H1 (cell line): ENCODE data around the gene SAE1. TPM values are rescaled to one million over a fixed set of nuclear protein-coding genes. Genes with fewer than 3 reads are reported as not detected.

Source experiments
- CTCF ChIA-PET: fragments of 300-600 bp; sonication (Branson Sonifier 250); formaldehyde crosslinking; loops from one replicate; lab custom pipeline; 2021; ENCODE audit not compliant: partially characterized antibody; lab: Charles Lee
- POLR2A ChIA-PET: fragments of 300-600 bp; sonication (Branson Sonifier 250); formaldehyde crosslinking; loops from one replicate; lab custom pipeline; 2021; ENCODE audit warnings: inconsistent platforms; ENCODE audit not compliant: partially characterized antibody; lab: Charles Lee
- DNase-seq, 2 experiments: peaks; one replicate each; pipeline versions ENCODE4 v3.0.0 to v3.0.0-alpha.2; 2010 to 2022; ENCODE audit warnings: low spot score in 2 of 2, low read depth in 1 of 2, mixed read lengths in 1 of 2
- FAIRE-seq: peaks from 2 replicates; lab custom pipeline; 2011; peaks lifted over from hg19 to GRCh38; lab: Jason Lieb, UNC
- H2AFZ ChIP-seq: 2 replicates; pipeline ENCODE4 v1.8.1; 2012; ENCODE audit warnings: low read length, inconsistent platforms
- H2AK5ac ChIP-seq: 2 replicates; pipeline ENCODE4 v1.6.1; 2013; ENCODE audit warnings: low read depth, low read length
- H2BK120ac ChIP-seq: replicated peaks from 2 replicates; pipeline ENCODE3; 2013; ENCODE audit warnings: low read depth, low read length, inconsistent platforms
- H2BK12ac ChIP-seq: 2 replicates; pipeline ENCODE4 v1.6.1; 2013; ENCODE audit warnings: low read depth, low read length
- H2BK15ac ChIP-seq: 2 replicates; pipeline ENCODE4 v1.6.1; 2013; ENCODE audit warnings: low read length
- H2BK20ac ChIP-seq: 2 replicates; pipeline ENCODE4 v1.6.1; 2013; ENCODE audit warnings: low read length
- H2BK5ac ChIP-seq: 2 replicates; pipeline ENCODE4 v1.6.1; 2013; ENCODE audit warnings: low read depth, low read length
- H3K14ac ChIP-seq: 2 replicates; pipeline ENCODE4 v1.6.1; 2013; ENCODE audit warnings: inconsistent platforms; ENCODE audit not compliant: insufficient read length
- H3K18ac ChIP-seq: 2 replicates; pipeline ENCODE4 v1.6.1; 2013; ENCODE audit warnings: low read length; ENCODE audit errors: extremely low read depth
- H3K23ac ChIP-seq: 2 replicates; pipeline ENCODE4 v1.6.1; 2013; ENCODE audit warnings: inconsistent platforms; ENCODE audit not compliant: insufficient read length
- H3K23me2 ChIP-seq: 2 replicates; pipeline ENCODE4 v1.6.1; 2013; ENCODE audit warnings: low read depth, low read length
- H3K27ac ChIP-seq: 2 replicates; pipeline ENCODE4 v1.6.1; 2011; ENCODE audit warnings: low read depth, low read length, inconsistent platforms
- H3K27me3 ChIP-seq, 4 experiments: replicated peaks in 1 of 4; 1 replicate in 1 of 4; 2 replicates in 3 of 4; pipeline versions ENCODE4 v1.6.1 to v1.8.1; 2011 to 2013; ENCODE audit warnings: low read length in 3 of 4, mild to moderate bottlenecking in 3 of 4, inconsistent platforms in 2 of 4, mixed read lengths in 2 of 4, moderate library complexity in 1 of 4; ENCODE audit not compliant: control insufficient read depth in 3 of 4, insufficient read depth in 3 of 4; ENCODE audit errors: extremely low read depth in 1 of 4
- H3K36me3 ChIP-seq, 4 experiments: 2 replicates each; pipeline versions ENCODE4 v1.6.1 to v1.8.1; 2011 to 2013; ENCODE audit warnings: mild to moderate bottlenecking in 4 of 4, low read length in 3 of 4, moderate library complexity in 2 of 4, control low read depth in 1 of 4, inconsistent platforms in 1 of 4; ENCODE audit not compliant: insufficient read depth in 4 of 4, control insufficient read depth in 2 of 4
- H3K4ac ChIP-seq: replicated peaks from 2 replicates; pipeline ENCODE3; 2013; ENCODE audit warnings: low read length, low read depth, mixed read lengths, inconsistent platforms; ENCODE audit not compliant: insufficient read length
- H3K4me1 ChIP-seq, 4 experiments: replicated peaks in 1 of 4; 1 replicate in 1 of 4; 2 replicates in 3 of 4; pipeline versions ENCODE4 v1.6.1 to v1.8.1; 2011 to 2013; ENCODE audit warnings: low read length in 3 of 4, inconsistent platforms in 2 of 4, mixed read lengths in 1 of 4; ENCODE audit not compliant: insufficient read depth in 4 of 4, control insufficient read depth in 3 of 4
- H3K4me2 ChIP-seq, 2 experiments: 2 replicates each; pipeline versions ENCODE4 v1.6.1 to v1.8.1; 2011 to 2013; ENCODE audit warnings: low read depth in 2 of 2, low read length in 2 of 2, control low read depth in 1 of 2, inconsistent platforms in 1 of 2, mild to moderate bottlenecking in 1 of 2; ENCODE audit not compliant: insufficient read depth in 1 of 2
- H3K4me3 ChIP-seq, 4 experiments: fragments of 200-600, 300-600 bp in 1 of 4; sonication (generic), shearing (Covaris generic), sonication (Bioruptor Twin) in 1 of 4; 2 replicates each; pipeline versions ENCODE4 v1.5.1 to v1.8.1; 2011 to 2016; ENCODE audit warnings: low read length in 4 of 4, low read depth in 3 of 4, control low read depth in 2 of 4, inconsistent platforms in 2 of 4, mild to moderate bottlenecking in 2 of 4, mixed read lengths in 1 of 4, moderate library complexity in 1 of 4; ENCODE audit not compliant: insufficient read depth in 2 of 4; ENCODE audit errors: extremely low read depth in 1 of 4
- H3K56ac ChIP-seq: replicated peaks from 2 replicates; pipeline ENCODE3; 2013; ENCODE audit warnings: low read depth, mild to moderate bottlenecking, mixed read lengths, low read length, inconsistent platforms; ENCODE audit not compliant: insufficient read length
- H3K79me1 ChIP-seq: 2 replicates; pipeline ENCODE4 v1.6.1; 2013; ENCODE audit warnings: low read depth, low read length, control low read depth
- H3K79me2 ChIP-seq, 2 experiments: 2 replicates each; pipeline versions ENCODE4 v1.6.1 to v1.8.1; 2012 to 2013; ENCODE audit warnings: low read length in 2 of 2, mild to moderate bottlenecking in 2 of 2, inconsistent platforms in 1 of 2; ENCODE audit not compliant: insufficient read depth in 2 of 2, control insufficient read depth in 1 of 2
- H3K9ac ChIP-seq, 4 experiments: replicated peaks in 1 of 4; 1 replicate in 1 of 4; 2 replicates in 3 of 4; pipeline versions ENCODE4 v1.6.1 to v1.8.1; 2011 to 2013; ENCODE audit warnings: low read depth in 3 of 4, low read length in 3 of 4, control low read depth in 2 of 4, mild to moderate bottlenecking in 2 of 4, moderate library complexity in 2 of 4, inconsistent platforms in 1 of 4; ENCODE audit errors: extremely low read depth in 1 of 4
- H3K9me3 ChIP-seq, 2 experiments: 2 replicates each; pipeline versions ENCODE4 v1.6.1 to v1.8.1; 2012 to 2013; ENCODE audit warnings: mild to moderate bottlenecking in 2 of 2, moderate library complexity in 2 of 2, control low read depth in 1 of 2, inconsistent platforms in 1 of 2, low read depth in 1 of 2, low read length in 1 of 2, mixed read lengths in 1 of 2; ENCODE audit not compliant: insufficient read depth in 2 of 2
- H4K20me1 ChIP-seq, 2 experiments: replicated peaks in 1 of 2; 2 replicates each; pipeline versions ENCODE3 to v1.8.1; 2011 to 2013; ENCODE audit warnings: inconsistent platforms in 2 of 2, low read length in 2 of 2, mild to moderate bottlenecking in 1 of 2; ENCODE audit not compliant: insufficient read depth in 2 of 2, control insufficient read depth in 1 of 2
- H4K5ac ChIP-seq: 2 replicates; pipeline ENCODE4 v1.6.1; 2013; ENCODE audit warnings: low read length, low read depth, mixed read lengths, inconsistent platforms; ENCODE audit not compliant: insufficient read length
- H4K8ac ChIP-seq: 2 replicates; pipeline ENCODE4 v1.8.0; 2013; ENCODE audit warnings: mild to moderate bottlenecking, moderate library complexity, low read length, inconsistent platforms; ENCODE audit not compliant: insufficient read depth; ENCODE audit errors: extremely low read depth
- H4K91ac ChIP-seq: replicated peaks from 2 replicates; pipeline ENCODE3; 2013; ENCODE audit warnings: low read length, mixed read lengths, inconsistent platforms; ENCODE audit not compliant: insufficient read length
- ASH2L ChIP-seq: fragments of 200-600, 300-600 bp; sonication (generic); IDR thresholded peaks from one replicate; pipeline ENCODE4 v1.7.1; 2017; ENCODE audit warnings: low read length
- EGR1 ChIP-seq: IDR thresholded peaks from 2 replicates; pipeline ENCODE4 v1.6.1; 2011; ENCODE audit warnings: low read depth, low read length, borderline replicate concordance
- EP300 ChIP-seq, 2 experiments: IDR thresholded peaks; 1 replicate in 1 of 2; 2 replicates in 1 of 2; pipeline ENCODE4 v1.6.1; 2011 to 2012; ENCODE audit warnings: low read depth in 2 of 2, low read length in 2 of 2, mild to moderate bottlenecking in 2 of 2, borderline replicate concordance in 1 of 2, inconsistent platforms in 1 of 2, moderate library complexity in 1 of 2
- GABPA ChIP-seq: IDR thresholded peaks from 2 replicates; pipeline ENCODE4 v1.6.1; 2011; ENCODE audit warnings: mild to moderate bottlenecking, low read length, moderate library complexity, borderline replicate concordance; ENCODE audit not compliant: insufficient read depth
- POLR2AphosphoS5 ChIP-seq: IDR thresholded peaks from 2 replicates; pipeline ENCODE4 v1.6.1; 2011; ENCODE audit warnings: low read depth, low read length
- RFX5 ChIP-seq: IDR thresholded peaks from 2 replicates; pipeline ENCODE4 v1.6.1; 2011; ENCODE audit warnings: low read depth, low read length, improper control_type of control experiment, borderline replicate concordance
- SIN3A ChIP-seq, 2 experiments: IDR thresholded peaks in 1 of 2; conservative IDR thresholded peaks in 1 of 2; 2 replicates each; pipeline ENCODE4 v1.6.1; 2011 to 2012; ENCODE audit warnings: low read length in 2 of 2, improper control_type of control experiment in 1 of 2, low read depth in 1 of 2, mild to moderate bottlenecking in 1 of 2
- TAF1 ChIP-seq: IDR thresholded peaks from 2 replicates; pipeline ENCODE4 v1.6.1; 2011; ENCODE audit warnings: mild to moderate bottlenecking, low read depth, low read length
- TCF12 ChIP-seq: IDR thresholded peaks from 2 replicates; pipeline ENCODE4 v1.6.1; 2011; ENCODE audit warnings: low read depth, mild to moderate bottlenecking, low read length
- YY1 ChIP-seq: IDR thresholded peaks from 2 replicates; pipeline ENCODE4 v1.6.1; 2011; ENCODE audit warnings: low read depth, mild to moderate bottlenecking, low read length
- WGBS, 2 experiments: shearing (Covaris generic) in 1 of 2; methylation state at CpG; one replicate each; pipeline versions ENCODE4 v1.1.6 to v1.1.7; 2013 to 2015; ENCODE audit warnings: low lambda C conversion rate in 2 of 2, mixed read lengths in 2 of 2, inconsistent platforms in 1 of 2, low coverage in 1 of 2, missing lambda C conversion rate in 1 of 2; ENCODE audit not compliant: insufficient replicate concordance in 2 of 2, insufficient coverage in 1 of 2, insufficient read length in 1 of 2; ENCODE audit errors: extremely low coverage in 1 of 2, missing lambda C conversion rate in 1 of 2; 5-methylcytosine and 5-hydroxymethylcytosine counted together
- polyA plus RNA-seq, 7 experiments: library from polyadenylated mRNA; depleted of rRNA in 3 of 7; stranded (reverse) in 5 of 7; unstranded in 2 of 7; fragments of >200 nt in 5 of 7; fragments of 200-250 nt in 2 of 7; gene quantifications; 1 replicate in 5 of 7; 2 replicates in 1 of 7; 4 replicates in 1 of 7; pipeline versions ENCODE4 v1.2.1 to v1.2.3, GENCODE V29; 2011 to 2013; ENCODE audit warnings: missing spikeins in 2 of 7, mixed read lengths in 2 of 7
- total RNA-seq: library from RNA; stranded (reverse); fragmentation: NEBNext Ultra II Directional; extraction: Animal tissue kit (Norgen Biotek cat#: 25700); gene quantifications from 2 replicates; pipeline ENCODE4 v1.2.1, GENCODE V29; 2021

The SAE1 gene
- total and polyA plus RNA-seq, 2 of the 8 experiments (the other 6 are each of a cell fraction or from before 2014, with no cell fraction given), result 213 to 268 TPM

- FAIRE-seq, result no peak
- Histone ChIP-seq H3K4ac (peak overlapping the region; percentile 76), H3K56ac (peak overlapping the region; percentile 40), H3K23ac (peak overlapping the region; percentile 53), H2BK20ac (peak overlapping the region; percentile 91), H3K4me2 (peak overlapping the region; percentile 64 to 91), H3K4me1 (peaks cover 8 to 25% (median 20%) of the 10 kb centered on the region in 4 experiments), H3K79me2 (no peaks in the 10 kb centered on the region; a peak in 1 of 4 replicates), H3K79me1 (peaks cover 3% of the 10 kb centered on the region; the same call in 1 of the 2 replicates), H2BK12ac (peak overlapping the region; percentile 100), H2AK5ac (peak overlapping the region; percentile 100), H3K18ac (peak overlapping the region; percentile 94), H4K20me1 (peaks cover 4 to 18% of the 10 kb centered on the region in 2 experiments), H3K4me3 (peak overlapping the region in 1 of 4 experiments; percentile 31; a peak in 2 of 8 replicates), H3K9ac (peak overlapping the region in 2 of 4 experiments; percentile 13 to 16; a peak in 3 of 7 replicates), H2BK5ac (peak overlapping the region; percentile 76; the same call in 1 of the 2 replicates), H4K8ac (peak overlapping the region; percentile 54; the same call in 1 of the 2 replicates), H3K9me3 (peaks cover 0 to 5% of the 10 kb centered on the region in 2 experiments; a peak in 2 of 4 replicates), H3K23me2 (peaks cover 21% of the 10 kb centered on the region), H3K27ac (no peak overlapping the region), H4K5ac (peak overlapping the region; percentile 67), H4K91ac (peak overlapping the region; percentile 99), H2BK120ac (peak overlapping the region; percentile 100), H3K14ac (peak overlapping the region; percentile 32), H2BK15ac (peak overlapping the region; percentile 100), H3K36me3 (no peaks in the 10 kb centered on the region), H3K27me3 (peaks cover 0 to 30% (median 27%) of the 10 kb centered on the region in 4 experiments; a peak in 6 of 7 replicates), H2AFZ (no peak overlapping the region)
- CTCF ChIA-PET, result interaction anchor here (1.2 to 1.6 kb wide), 2 partner anchors 12 to 30 kb away, joined by 3 to 7 read pairs; no protein-coding TSS in a partner anchor
- WGBS, 2 experiments, result 22% methylated on average over 17 of the region's 27 CpGs; no CpG with 5 or more reads in 1 of the 2 experiments
- POLR2A ChIA-PET, result interaction anchor here (0.6 to 5.0 kb wide), 6 partner anchors 15 to 128 kb away, joined by 3 to 66 read pairs (median 4); partner anchors contain the start of genes CCDC9 and ZC3H4
- DNase-seq, result peak; percentile 75 to 86
- TF ChIP-seq TAF1 (0 out of 2 replicates have a peak, but pooled peaks have one; percentile 42), POLR2AphosphoS5 (no peak), GABPA (no peak), TCF12 (peak; percentile 73; the same call in 1 of the 2 replicates), ASH2L (peak; percentile 41), EGR1 (no peak), SIN3A (conservative IDR thresholded peaks at IDR 0.05 in 1 of 2, IDR thresholded peaks at IDR 0.05 in 1 of 2; ENCODE audit: low read depth in 1 of 2, low read length in 2 of 2) (peak in 1 of 2 experiments; percentile 52; a peak in 1 of 4 replicates), RFX5 (peak; percentile 74; the same call in 1 of the 2 replicates), EP300 (IDR thresholded peaks at IDR 0.05; ENCODE audit: borderline replicate concordance in 1 of 2, low read depth in 2 of 2, low read length in 2 of 2) (peak in 1 of 2 experiments; percentile 38; a peak in 1 of 3 replicates), YY1 (peak; percentile 79)
Measured at GRCh38 chr19:47240996-47241918, 110.6 kb downstream of the SAE1 start.
